AG04450 (cell line): ENCODE results near the gene TTC28. TPM values are rescaled to one million over a fixed set of nuclear protein-coding genes. Genes with fewer than 3 reads are reported as not detected.
A peak's percentile ranks its signal among the peaks of the same experiment; 100 is the strongest.

Experiments used
- CTCF ChIA-PET: fragments of 300-600, 350-600 bp; formaldehyde crosslinking; extraction: SDS; loops from one replicate; lab custom pipeline; 2022; ENCODE audit warnings: antibody characterized with exemption, inconsistent platforms; lab: Charles Lee
- POLR2A ChIA-PET: fragments of 350-600 bp; formaldehyde crosslinking; extraction: SDS; loops from one replicate; lab custom pipeline; 2021; ENCODE audit warnings: antibody characterized with exemption, inconsistent platforms; lab: Yijun Ruan, JAX
- DNase-seq: peaks from one replicate; pipeline ENCODE4 v3.0.0-alpha.2; 2011; ENCODE audit warnings: low read depth, low spot score
- H3K27ac ChIP-seq: one replicate; pipeline ENCODE4 v1.5.1; 2012; ENCODE audit warnings: low read depth, low read length, control low read depth
- H3K27me3 ChIP-seq: one replicate; pipeline ENCODE4 v1.6.0; 2012; ENCODE audit warnings: low read length; ENCODE audit not compliant: control insufficient read depth, insufficient read depth
- H3K4me3 ChIP-seq: 2 replicates; pipeline ENCODE4 v1.5.1; 2011; ENCODE audit warnings: mild to moderate bottlenecking, low read depth, low read length, control low read depth
- H3K9me3 ChIP-seq: 2 replicates; pipeline ENCODE4 v1.5.1; 2012; ENCODE audit warnings: low read length; ENCODE audit not compliant: control insufficient read depth, insufficient read depth
- polyA plus RNA-seq: library from polyadenylated mRNA; depleted of rRNA; stranded (reverse); fragments of >200 nt; gene quantifications from 2 replicates; pipeline ENCODE4 v1.2.3, GENCODE V29; 2011
- TF ChIP-seq, protein P1 (sequence below): IDR thresholded peaks from 2 replicates; pipeline ENCODE4 v1.5.1; 2011; ENCODE audit warnings: low read depth, low read length, control low read depth, inconsistent platforms

The TTC28 gene
- polyA plus RNA-seq, 1 experiment = 11.2 TPM

DNA sequence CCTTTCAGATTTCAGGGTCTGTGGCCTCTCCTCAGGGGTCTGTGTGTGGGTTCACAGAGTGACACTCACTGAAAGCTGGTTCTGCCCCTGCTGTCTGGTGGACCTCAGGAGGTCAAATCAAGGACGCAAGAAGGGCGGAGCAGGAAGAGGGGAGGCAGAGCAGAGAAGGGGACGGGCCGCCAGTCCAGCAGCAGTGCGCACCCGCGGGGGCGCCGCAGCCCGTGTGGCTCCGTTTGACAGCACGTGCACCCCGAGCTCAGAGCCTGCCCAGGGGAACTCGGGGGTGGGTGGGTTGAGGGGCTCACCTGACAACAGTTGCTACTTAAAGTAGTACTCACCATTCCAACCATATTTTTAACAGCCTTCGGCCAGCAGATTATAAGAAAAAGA, 689.2 kb downstream of the TTC28 start:
- Histone ChIP-seq H3K9me3 (peaks cover 3% of the 10 kb centered on the region; the same call in 1 of the 2 replicates), H3K27ac (no peak overlapping the region), H3K27me3 (no peaks in the 10 kb centered on the region), H3K4me3 (no peak overlapping the region)
- CTCF ChIA-PET = interaction anchor here (0.6 to 2.3 kb wide), 2 partner anchors 103 to 449 kb away, joined by 4 to 8 read pairs; no protein-coding TSS in a partner anchor
- TF ChIP-seq, protein P1, sequence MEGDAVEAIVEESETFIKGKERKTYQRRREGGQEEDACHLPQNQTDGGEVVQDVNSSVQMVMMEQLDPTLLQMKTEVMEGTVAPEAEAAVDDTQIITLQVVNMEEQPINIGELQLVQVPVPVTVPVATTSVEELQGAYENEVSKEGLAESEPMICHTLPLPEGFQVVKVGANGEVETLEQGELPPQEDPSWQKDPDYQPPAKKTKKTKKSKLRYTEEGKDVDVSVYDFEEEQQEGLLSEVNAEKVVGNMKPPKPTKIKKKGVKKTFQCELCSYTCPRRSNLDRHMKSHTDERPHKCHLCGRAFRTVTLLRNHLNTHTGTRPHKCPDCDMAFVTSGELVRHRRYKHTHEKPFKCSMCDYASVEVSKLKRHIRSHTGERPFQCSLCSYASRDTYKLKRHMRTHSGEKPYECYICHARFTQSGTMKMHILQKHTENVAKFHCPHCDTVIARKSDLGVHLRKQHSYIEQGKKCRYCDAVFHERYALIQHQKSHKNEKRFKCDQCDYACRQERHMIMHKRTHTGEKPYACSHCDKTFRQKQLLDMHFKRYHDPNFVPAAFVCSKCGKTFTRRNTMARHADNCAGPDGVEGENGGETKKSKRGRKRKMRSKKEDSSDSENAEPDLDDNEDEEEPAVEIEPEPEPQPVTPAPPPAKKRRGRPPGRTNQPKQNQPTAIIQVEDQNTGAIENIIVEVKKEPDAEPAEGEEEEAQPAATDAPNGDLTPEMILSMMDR = no peak
- no peak for DNase-seq
- POLR2A ChIA-PET = no interaction called here

DNA sequence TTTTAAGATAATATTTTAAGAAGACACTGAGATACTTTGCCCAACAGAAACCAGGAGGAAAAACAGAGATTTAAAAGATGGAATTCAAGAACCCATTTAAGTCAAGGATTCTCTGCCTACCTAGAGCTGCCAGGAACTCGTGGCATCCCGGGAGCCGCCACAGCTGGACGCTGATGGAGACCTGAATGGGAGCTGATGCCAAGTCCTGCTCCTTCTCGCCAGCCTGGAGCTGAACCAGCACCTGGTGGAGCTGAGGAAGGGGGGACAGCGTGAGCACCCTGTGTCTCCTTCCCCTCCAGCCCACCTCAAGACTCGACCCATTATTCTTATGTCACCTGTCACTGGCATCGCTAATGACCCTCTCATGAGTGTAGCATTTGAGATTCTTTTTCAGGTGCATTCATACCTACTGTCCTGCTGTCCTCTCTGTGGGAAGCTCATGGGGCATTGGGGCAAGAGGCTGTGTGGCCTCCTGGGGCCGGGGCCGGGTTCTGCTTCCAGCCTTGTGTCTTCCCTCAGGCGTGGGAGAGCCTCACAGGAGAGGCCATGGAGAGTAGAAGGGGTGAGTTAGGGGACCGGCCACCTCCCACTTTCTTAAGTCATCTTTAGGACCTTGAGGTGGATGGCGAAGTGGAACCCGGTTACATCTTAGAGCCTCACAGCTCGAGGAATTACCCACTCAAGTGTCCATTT, 689.7 kb downstream of the TTC28 start:
- ChIA-PET CTCF (interaction anchor here (0.6 to 2.3 kb wide), 4 partner anchors 9 to 523 kb away, joined by 3 to 8 read pairs (median 4); no protein-coding TSS in a partner anchor), POLR2A (no interaction called here)
- peaks cover 3% of the 10 kb centered on the region; the same call in 1 of the 2 replicates for H3K9me3 ChIP-seq
- no peak for DNase-seq
- no peaks in the 10 kb centered on the region for H3K27me3 ChIP-seq
- TF ChIP-seq, protein P1 = no peak
- no peak overlapping the region for H3K4me3 ChIP-seq
- no peak overlapping the region for H3K27ac ChIP-seq

DNA sequence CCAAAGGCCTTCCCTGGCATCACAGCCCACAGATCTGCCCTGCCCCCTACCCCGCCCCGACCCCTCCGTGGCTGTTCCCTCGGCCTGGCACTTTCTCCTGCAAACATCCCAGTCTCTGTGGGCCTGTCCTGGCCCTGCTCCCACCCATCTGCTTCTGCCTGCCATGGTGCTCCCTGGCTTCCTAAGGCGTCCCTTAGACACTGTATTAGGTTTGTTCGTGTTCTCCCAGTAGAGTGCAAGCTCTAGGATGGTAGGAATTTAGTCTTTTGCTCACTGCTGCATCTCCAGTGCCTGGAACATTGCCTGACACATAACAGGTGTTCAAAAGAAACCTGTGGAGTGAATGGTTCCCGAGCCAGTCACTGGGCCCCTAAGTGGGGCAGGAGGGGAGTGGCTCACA, 690.9 kb downstream of the TTC28 start:
- Histone ChIP-seq H3K27me3 (no peaks in the 10 kb centered on the region), H3K4me3 (no peak overlapping the region), H3K27ac (no peak overlapping the region), H3K9me3 (peaks cover 3% of the 10 kb centered on the region; the same call in 1 of the 2 replicates)
- ChIA-PET POLR2A (interaction anchor here (0.7 kb wide), 1 partner anchor 1280 kb away, joined by 7 read pairs; no protein-coding TSS in a partner anchor), CTCF (interaction anchor here (0.6 to 2.3 kb wide), 2 partner anchors 102 to 273 kb away, joined by 3 to 8 read pairs; no protein-coding TSS in a partner anchor)
- TF ChIP-seq, protein P1 = no peak
- no peak for DNase-seq

DNA sequence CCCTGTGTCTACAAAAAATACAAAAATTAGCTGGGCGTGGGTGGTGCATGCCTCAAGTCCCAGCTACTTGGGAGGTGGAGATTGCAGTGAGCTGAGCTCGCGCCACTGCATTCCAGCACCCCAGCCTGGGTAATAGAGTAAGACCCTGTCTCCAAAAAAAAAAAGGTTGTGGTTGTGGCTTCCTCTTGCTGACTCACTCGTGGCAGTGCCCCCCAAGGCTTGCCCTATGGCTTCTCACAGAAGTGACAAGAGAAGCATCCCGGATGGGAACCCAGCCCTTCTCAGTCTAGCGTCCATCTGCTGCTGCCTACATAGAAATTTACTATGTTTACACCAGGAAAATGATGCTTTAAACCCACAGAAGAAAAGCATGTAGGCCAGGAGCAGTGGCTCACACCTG, 692.1 kb downstream of the TTC28 start:
- CTCF ChIA-PET = interaction anchor here (0.6 to 0.9 kb wide), 3 partner anchors 101 to 518 kb away, joined by 3 to 6 read pairs (median 4); no protein-coding TSS in a partner anchor
- Histone ChIP-seq H3K9me3 (peaks cover 3% of the 10 kb centered on the region; the same call in 1 of the 2 replicates), H3K27me3 (no peaks in the 10 kb centered on the region), H3K4me3 (no peak overlapping the region), H3K27ac (peak overlapping the region; percentile 75)
- DNase-seq = peak; percentile 75
- POLR2A ChIA-PET = interaction anchor here (0.5 to 1.1 kb wide), 5 partner anchors 14 to 437 kb away, joined by 3 to 7 read pairs (median 4); no protein-coding TSS in a partner anchor
- TF ChIP-seq, protein P1 = no peak

DNA sequence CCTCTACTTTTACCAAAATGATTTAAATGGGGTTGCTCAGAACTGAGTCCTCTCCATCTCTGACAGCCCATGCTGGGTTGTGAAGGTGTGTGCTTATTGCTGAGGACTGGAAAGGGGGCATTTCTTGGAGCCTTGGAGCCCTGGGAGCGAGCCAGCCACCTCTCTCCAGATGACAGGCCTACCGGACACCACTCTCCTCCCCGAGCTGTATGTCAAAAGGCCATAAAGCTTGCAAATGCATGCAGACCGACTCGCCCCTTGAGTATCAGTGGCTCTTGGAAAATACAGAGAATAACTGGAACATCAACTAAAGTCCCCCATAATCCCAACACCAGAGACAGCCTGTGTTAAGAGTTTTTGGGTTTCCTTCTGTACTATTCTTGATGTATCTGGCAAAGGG, 692.7 kb downstream of the TTC28 start:
- no peak for DNase-seq
- H3K9me3 ChIP-seq = peaks cover 3% of the 10 kb centered on the region; the same call in 1 of the 2 replicates
- TF ChIP-seq, protein P1 = no peak
- H3K27ac ChIP-seq = peak overlapping the region; percentile 75
- H3K4me3 ChIP-seq = no peak overlapping the region
- POLR2A ChIA-PET = interaction anchor here (0.7 to 1.1 kb wide), 3 partner anchors 17 to 120 kb away, joined by 4 to 7 read pairs (median 6); no protein-coding TSS in a partner anchor
- CTCF ChIA-PET = no interaction called here
- no peaks in the 10 kb centered on the region for H3K27me3 ChIP-seq
